GM12891 (cell line): ENCODE measurements around the gene KLB.

Experiments
- POLR2A ChIP-seq: IDR thresholded peaks from 2 replicates; pipeline ENCODE4 v1.6.1; 2011; ENCODE audit warnings: low read depth, low read length, control low read depth
- POLR2AphosphoS5 ChIP-seq: IDR thresholded peaks from 2 replicates; pipeline ENCODE4 v1.6.1; 2011; ENCODE audit warnings: low read depth, low read length, control low read depth
- POU2F2 ChIP-seq: IDR thresholded peaks from 2 replicates; pipeline ENCODE4 v1.6.1; 2011; ENCODE audit warnings: low read depth, mild to moderate bottlenecking, control low read depth, low read length, moderate library complexity
- TAF1 ChIP-seq: IDR thresholded peaks from 2 replicates; pipeline ENCODE4 v1.6.1; 2011; ENCODE audit warnings: low read depth, low read length, control low read depth

- TF ChIP-seq POLR2A (no peak), POLR2AphosphoS5 (no peak), TAF1 (no peak), POU2F2 (no peak)
Measured at GRCh38 chr4:39426728-39427127, 20.0 kb downstream of the KLB start.
